ENCODE data around the gene COL23A1. TPM values are rescaled to one million over a fixed set of nuclear protein-coding genes. Genes with fewer than 3 reads are reported as not detected.

COL23A1 gene
- total and polyA plus RNA-seq, 2 experiments from 2014 or later = 4.8 to 8.2 TPM

GRCh38 chr5:178437386-178438075 lies 152.7 kb downstream of the COL23A1 start:
- Histone ChIP-seq H3K79me2 (replicated peaks; ENCODE audit: insufficient read depth) (no peaks in the 10 kb centered on the region), H3K4me3 (no peak overlapping the region), H4K20me1 (replicated peaks; ENCODE audit: insufficient read depth) (no peaks in the 10 kb centered on the region), H3K4me1 (ENCODE audit: insufficient read depth) (no peaks in the 10 kb centered on the region), H3K36me3 (ENCODE audit: insufficient read depth) (no peaks in the 10 kb centered on the region), H3K4me2 (no peak overlapping the region), H3K9me2 (ENCODE audit: insufficient read depth) (no peaks in the 10 kb centered on the region), H3F3A (replicated peaks; ENCODE audit: low read depth) (no peaks in the 10 kb centered on the region), H3K27ac (ENCODE audit: low read depth) (no peak overlapping the region), H3K27me3 (ENCODE audit: insufficient read depth) (no peaks in the 10 kb centered on the region), H2AFZ (no peak overlapping the region)
- no peak for ATAC-seq
- Mint-ChIP-seq H3K4me1 (peaks cover 12% of the 10 kb centered on the region; the same call in 2 of the 3 replicates), H3K9me3 (no peaks in the 10 kb centered on the region; the same call in 2 of the 3 replicates), H3K27ac (no peak overlapping the region), H3K4me3 (no peak overlapping the region), H3K36me3 (ENCODE audit: low read depth) (no peaks in the 10 kb centered on the region; the same call in 2 of the 3 replicates), H3K27me3 (ENCODE audit: insufficient read depth, low read depth, poor library complexity) (no peaks in the 10 kb centered on the region)
- no peak for DNase-seq (ENCODE audit: low spot score)
- no peak for TF ChIP-seq EZH2phosphoT487 (IDR thresholded peaks at IDR 0.05; ENCODE audit: unreplicated experiment)
- no peak for TF ChIP-seq EZH2 (IDR thresholded peaks at IDR 0.05; ENCODE audit: low read depth, unreplicated experiment)
- no peak for TF ChIP-seq ZNF114 (CRISPR knock-in tag; IDR thresholded peaks at IDR 0.05)
- TF ChIP-seq STAT1 (IDR thresholded peaks at IDR 0.05; ENCODE audit: unreplicated experiment) = no peak
- TF ChIP-seq JUNB (IDR thresholded peaks at IDR 0.05; ENCODE audit: unreplicated experiment) = no peak
- TF ChIP-seq CREB1 (CRISPR knock-in tag; IDR thresholded peaks at IDR 0.05; ENCODE audit: low read depth) = no peak
- TF ChIP-seq, protein P1, sequence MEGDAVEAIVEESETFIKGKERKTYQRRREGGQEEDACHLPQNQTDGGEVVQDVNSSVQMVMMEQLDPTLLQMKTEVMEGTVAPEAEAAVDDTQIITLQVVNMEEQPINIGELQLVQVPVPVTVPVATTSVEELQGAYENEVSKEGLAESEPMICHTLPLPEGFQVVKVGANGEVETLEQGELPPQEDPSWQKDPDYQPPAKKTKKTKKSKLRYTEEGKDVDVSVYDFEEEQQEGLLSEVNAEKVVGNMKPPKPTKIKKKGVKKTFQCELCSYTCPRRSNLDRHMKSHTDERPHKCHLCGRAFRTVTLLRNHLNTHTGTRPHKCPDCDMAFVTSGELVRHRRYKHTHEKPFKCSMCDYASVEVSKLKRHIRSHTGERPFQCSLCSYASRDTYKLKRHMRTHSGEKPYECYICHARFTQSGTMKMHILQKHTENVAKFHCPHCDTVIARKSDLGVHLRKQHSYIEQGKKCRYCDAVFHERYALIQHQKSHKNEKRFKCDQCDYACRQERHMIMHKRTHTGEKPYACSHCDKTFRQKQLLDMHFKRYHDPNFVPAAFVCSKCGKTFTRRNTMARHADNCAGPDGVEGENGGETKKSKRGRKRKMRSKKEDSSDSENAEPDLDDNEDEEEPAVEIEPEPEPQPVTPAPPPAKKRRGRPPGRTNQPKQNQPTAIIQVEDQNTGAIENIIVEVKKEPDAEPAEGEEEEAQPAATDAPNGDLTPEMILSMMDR (conservative IDR thresholded peaks at IDR 0.05; ENCODE audit: low read depth in 2 of 2) = no peak

GRCh38 chr5:178436326-178436940 lies 153.8 kb downstream of the COL23A1 start:
- peaks cover 12% of the 10 kb centered on the region for H3K4me1 Mint-ChIP-seq
- no peaks in the 10 kb centered on the region for H3K27me3 Mint-ChIP-seq (ENCODE audit: insufficient read depth, low read depth, poor library complexity)
- Histone ChIP-seq H4K20me1 (replicated peaks; ENCODE audit: insufficient read depth) (no peaks in the 10 kb centered on the region), H3F3A (replicated peaks; ENCODE audit: low read depth) (no peaks in the 10 kb centered on the region), H3K4me1 (ENCODE audit: insufficient read depth) (no peaks in the 10 kb centered on the region), H3K27ac (ENCODE audit: low read depth) (no peak overlapping the region), H3K4me3 (no peak overlapping the region), H3K79me2 (replicated peaks; ENCODE audit: insufficient read depth) (no peaks in the 10 kb centered on the region), H3K36me3 (ENCODE audit: insufficient read depth) (no peaks in the 10 kb centered on the region), H3K9me2 (ENCODE audit: insufficient read depth) (no peaks in the 10 kb centered on the region), H2AFZ (no peak overlapping the region), H3K4me2 (no peak overlapping the region), H3K27me3 (ENCODE audit: insufficient read depth) (no peaks in the 10 kb centered on the region)
- H3K36me3 Mint-ChIP-seq (ENCODE audit: low read depth) = peaks cover 2% of the 10 kb centered on the region; the same call in 2 of the 3 replicates
- H3K9me3 Mint-ChIP-seq = peaks cover 3% of the 10 kb centered on the region
- no peak overlapping the region for H3K27ac Mint-ChIP-seq
- H3K4me3 Mint-ChIP-seq = no peak overlapping the region
- ATAC-seq (no peak), DNase-seq (ENCODE audit: low spot score) (no peak)
- TF ChIP-seq EZH2phosphoT487 (IDR thresholded peaks at IDR 0.05; ENCODE audit: unreplicated experiment) (no peak), REST (IDR thresholded peaks at IDR 0.05; ENCODE audit: unreplicated experiment) (no peak), ZNF462 (CRISPR knock-in tag; IDR thresholded peaks at IDR 0.05) (no peak)

Data from GM23338 (cell line).